ENCODE data around the gene SLC22A1. TPM values are rescaled to one million over a fixed set of nuclear protein-coding genes. Genes with fewer than 3 reads are reported as not detected.

The SLC22A1 gene
- polyA plus RNA-seq (2012; rRNA removed): 0.10 and 0.20 TPM in 2 replicates
- 0.12 and 0.17 TPM in 2 replicates for polyA plus RNA-seq (2012; cell fraction: cytosol; rRNA removed)
- polyA plus RNA-seq (2012; cell fraction: nucleus; rRNA removed): 0.62 and 2.6 TPM in 2 replicates

- Histone ChIP-seq H3K27ac (ENCODE audit: low read depth in 2 of 2, low read length in 1 of 2) (no peak within 1 kb of the TSS), H2AFZ (ENCODE audit: low read depth) (no peak within 1 kb of the TSS), H3K4me1 (ENCODE audit: control insufficient read depth in 1 of 2, insufficient read depth in 2 of 2, low read depth in 1 of 2, low read length in 1 of 2) (no peaks in the 10 kb centered on the region), H3K4me3 (ENCODE audit: low read depth in 2 of 2, low read length in 1 of 2) (no peak within 1 kb of the TSS), H3K9ac (no peak within 1 kb of the TSS), H3K9me3 (no peaks in the 10 kb centered on the region), H3F3A (replicated peaks; ENCODE audit: insufficient read depth) (no peaks in the 10 kb centered on the region), H3K79me2 (ENCODE audit: insufficient read depth) (no peaks in the 10 kb centered on the region), H3K27me3 (ENCODE audit: insufficient read depth) (no peaks in the 10 kb centered on the region), H3K9me2 (no peaks in the 10 kb centered on the region), H3K36me3 (replicated peaks in 1 of 2; ENCODE audit: control insufficient read depth in 1 of 2, insufficient read depth in 2 of 2, low read length in 1 of 2) (no peaks in the 10 kb centered on the region), H3K4me2 (no peak within 1 kb of the TSS), H4K20me1 (ENCODE audit: insufficient read depth) (no peaks in the 10 kb centered on the region)
- DNase-seq: no peak
- ChIA-PET CTCF (interaction anchor here (1.2 kb wide), 1 partner anchor 14 kb away, joined by 4 read pairs; no protein-coding TSS in a partner anchor), POLR2A (no interaction called here)
- 80% methylated on average over 8 of the region's 8 CpGs for WGBS (ENCODE audit: low lambda C conversion rate)
- no peak for TF ChIP-seq FOSL2 (IDR thresholded peaks at IDR 0.05; ENCODE audit: borderline replicate concordance, low read depth)
- no peak for TF ChIP-seq RFX5 (IDR thresholded peaks at IDR 0.05; ENCODE audit: low read length)
- TF ChIP-seq SIN3A (IDR thresholded peaks at IDR 0.05; ENCODE audit: borderline replicate concordance, low read depth, low read length): no peak
- TF ChIP-seq EP300 (IDR thresholded peaks at IDR 0.05; ENCODE audit: borderline replicate concordance in 1 of 2, low read depth in 1 of 2, low read length in 1 of 2): no peak
- TF ChIP-seq POLR2AphosphoS5 (IDR thresholded peaks at IDR 0.05; ENCODE audit: low read depth, low read length): no peak
Measured at GRCh38 chr6:160121558-160121957, at the start of gene SLC22A1. Gene SLC22A1, plus strand, starts transcription at chr6:160121815. Its CDS starts 121 bp downstream, at chr6:160121936.

GRCh38 chr6:160073272-160073671 is 48.3 kb upstream of the SLC22A1 start:
- no peak for DNase-seq
- Histone ChIP-seq H3K4me3 (ENCODE audit: low read depth in 2 of 2, low read length in 1 of 2) (no peak overlapping the region), H4K20me1 (ENCODE audit: insufficient read depth) (no peaks in the 10 kb centered on the region), H3K9me2 (no peaks in the 10 kb centered on the region), H3K27me3 (ENCODE audit: insufficient read depth) (no peaks in the 10 kb centered on the region), H3K4me1 (ENCODE audit: control insufficient read depth in 1 of 2, insufficient read depth in 2 of 2, low read depth in 1 of 2, low read length in 1 of 2) (peaks cover 0 to 10% of the 10 kb centered on the region in 2 experiments; a peak in 1 of 4 replicates), H3K79me2 (ENCODE audit: insufficient read depth) (no peaks in the 10 kb centered on the region), H3F3A (replicated peaks; ENCODE audit: insufficient read depth) (no peaks in the 10 kb centered on the region), H3K9ac (no peak overlapping the region), H3K36me3 (replicated peaks in 1 of 2; ENCODE audit: control insufficient read depth in 1 of 2, insufficient read depth in 2 of 2, low read length in 1 of 2) (peaks cover 22 to 94% of the 10 kb centered on the region in 2 experiments), H3K27ac (ENCODE audit: low read depth in 2 of 2, low read length in 1 of 2) (no peak overlapping the region), H3K4me2 (no peak overlapping the region), H2AFZ (ENCODE audit: low read depth) (no peak overlapping the region), H3K9me3 (no peaks in the 10 kb centered on the region)
- ChIA-PET CTCF (interaction anchor here (1.0 to 1.3 kb wide), 2 partner anchors 15 to 382 kb away, joined by 4 to 6 read pairs; no protein-coding TSS in a partner anchor), POLR2A (no interaction called here)
- TF ChIP-seq RCOR1 (IDR thresholded peaks at IDR 0.05; ENCODE audit: low read length) (no peak), NRF1 (IDR thresholded peaks at IDR 0.05; ENCODE audit: low read depth, low read length) (no peak), POLR2AphosphoS5 (IDR thresholded peaks at IDR 0.05; ENCODE audit: low read depth, low read length) (no peak), TEAD4 (IDR thresholded peaks at IDR 0.05; ENCODE audit: borderline replicate concordance, insufficient read depth) (no peak), USF2 (IDR thresholded peaks at IDR 0.05; ENCODE audit: borderline replicate concordance, low read depth, low read length) (no peak), YY1 (IDR thresholded peaks at IDR 0.05; ENCODE audit: low read depth) (no peak), FOXJ3 (CRISPR knock-in tag; IDR thresholded peaks at IDR 0.05) (no peak), CHD2 (IDR thresholded peaks at IDR 0.05; ENCODE audit: low read length, partially characterized antibody) (no peak), MXI1 (IDR thresholded peaks at IDR 0.05; ENCODE audit: low read depth, low read length) (no peak)
- 83% methylated on average over 6 of the region's 9 CpGs for WGBS (ENCODE audit: low lambda C conversion rate)
